Measurements from ENCODE around the gene OSGEP.

DNA sequence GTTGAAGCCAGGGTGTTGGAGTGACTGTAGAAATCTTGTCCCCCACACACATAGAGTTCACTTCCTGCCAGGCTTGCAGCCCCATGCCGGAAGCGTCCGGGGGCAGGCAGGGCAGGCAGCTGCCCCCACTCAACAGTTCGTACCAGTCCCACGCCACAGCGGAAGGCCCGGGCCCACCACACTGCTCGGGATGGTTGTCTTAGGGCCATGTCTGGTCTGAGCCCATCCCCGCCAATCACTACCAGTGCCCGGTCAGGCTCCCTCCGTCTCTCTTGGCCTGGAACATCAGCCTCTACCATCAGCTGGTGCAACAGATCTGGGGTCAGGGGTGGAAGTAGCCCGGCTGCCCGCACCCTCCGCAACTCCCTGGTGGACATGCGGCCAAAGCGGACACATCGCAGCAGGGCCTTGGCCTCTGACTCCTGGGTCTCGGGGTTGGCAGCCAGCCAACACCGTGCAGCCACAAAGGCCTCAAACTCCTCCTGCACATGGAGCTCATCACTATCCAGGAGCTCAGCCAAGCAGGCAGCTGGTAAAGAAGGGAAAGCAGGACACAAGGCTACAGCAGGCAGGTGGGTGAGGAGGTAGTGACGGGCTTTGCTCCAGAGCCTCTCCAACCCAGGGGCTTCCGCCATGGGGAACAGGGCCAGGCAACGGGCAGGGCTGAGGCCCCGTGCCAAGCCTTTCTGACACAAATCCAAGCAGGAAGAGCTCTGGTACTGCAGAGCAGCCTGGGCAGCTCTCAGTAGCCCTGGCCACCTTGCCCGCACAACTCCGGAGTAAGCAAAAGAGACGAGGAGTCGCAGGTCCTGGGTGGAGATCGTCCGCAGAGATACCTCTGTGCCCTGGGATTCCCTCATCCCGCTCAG, 24.6 kb downstream of the OSGEP start:
- TF ChIP-seq, protein P1, sequence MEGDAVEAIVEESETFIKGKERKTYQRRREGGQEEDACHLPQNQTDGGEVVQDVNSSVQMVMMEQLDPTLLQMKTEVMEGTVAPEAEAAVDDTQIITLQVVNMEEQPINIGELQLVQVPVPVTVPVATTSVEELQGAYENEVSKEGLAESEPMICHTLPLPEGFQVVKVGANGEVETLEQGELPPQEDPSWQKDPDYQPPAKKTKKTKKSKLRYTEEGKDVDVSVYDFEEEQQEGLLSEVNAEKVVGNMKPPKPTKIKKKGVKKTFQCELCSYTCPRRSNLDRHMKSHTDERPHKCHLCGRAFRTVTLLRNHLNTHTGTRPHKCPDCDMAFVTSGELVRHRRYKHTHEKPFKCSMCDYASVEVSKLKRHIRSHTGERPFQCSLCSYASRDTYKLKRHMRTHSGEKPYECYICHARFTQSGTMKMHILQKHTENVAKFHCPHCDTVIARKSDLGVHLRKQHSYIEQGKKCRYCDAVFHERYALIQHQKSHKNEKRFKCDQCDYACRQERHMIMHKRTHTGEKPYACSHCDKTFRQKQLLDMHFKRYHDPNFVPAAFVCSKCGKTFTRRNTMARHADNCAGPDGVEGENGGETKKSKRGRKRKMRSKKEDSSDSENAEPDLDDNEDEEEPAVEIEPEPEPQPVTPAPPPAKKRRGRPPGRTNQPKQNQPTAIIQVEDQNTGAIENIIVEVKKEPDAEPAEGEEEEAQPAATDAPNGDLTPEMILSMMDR (IDR thresholded peaks at IDR 0.05), result no peak
- TF ChIP-seq POLR2A (IDR thresholded peaks at IDR 0.05), result no peak
